SK-N-SH treated with all-trans-retinoic acid at 6 μM for 48 hours (cell line): ENCODE data around the gene CHRNA4.

Experiments
- ATAC-seq: fragments of 200-7000 bp; cut with Tn5 transposase; 3 replicates; pipeline ENCODE4 v1.9.1; 2020; ENCODE audit warnings: mild to moderate bottlenecking, moderate library complexity
- ARNTL ChIP-seq: fragments of 450-650 bp; formaldehyde crosslinking; IDR thresholded peaks from 2 replicates; pipeline ENCODE4 v1.5.0; 2020; ENCODE audit warnings: low read depth, mild to moderate bottlenecking, moderate library complexity, borderline replicate concordance
- BACH2 ChIP-seq: fragments of 250-450 bp; sonication (Bioruptor Pico); IDR thresholded peaks from 2 replicates; pipeline ENCODE4 v1.9.0; 2021; ENCODE audit warnings: mild to moderate bottlenecking, borderline replicate concordance
- CREB5 ChIP-seq: fragments of 250-450 bp; sonication (Bioruptor Pico); IDR thresholded peaks from 2 replicates; pipeline ENCODE4 v1.5.1; 2020; ENCODE audit warnings: low read depth, mild to moderate bottlenecking, moderate library complexity
- CSDC2 ChIP-seq: fragments of 250-450 bp; sonication (Bioruptor Pico); IDR thresholded peaks from 2 replicates; pipeline ENCODE4 v1.5.0; 2020; ENCODE audit warnings: mild to moderate bottlenecking, moderate library complexity
- ESRRG ChIP-seq: fragments of 250-450 bp; sonication (Bioruptor Pico); IDR thresholded peaks from 2 replicates; pipeline ENCODE4 v1.6.1; 2021; ENCODE audit warnings: mild to moderate bottlenecking
- GLIS3 ChIP-seq: fragments of 250-450 bp; sonication (Bioruptor Pico); IDR thresholded peaks from 2 replicates; pipeline ENCODE4 v1.5.0; 2020; ENCODE audit warnings: mild to moderate bottlenecking, moderate library complexity
- ISL1 ChIP-seq: fragments of 250-450 bp; sonication (Bioruptor Pico); IDR thresholded peaks from 2 replicates; pipeline ENCODE4 v2.1.2; 2022; ENCODE audit warnings: mild to moderate bottlenecking, moderate library complexity
- OSR1 ChIP-seq: fragments of 250-450 bp; sonication (Bioruptor Pico); IDR thresholded peaks from 2 replicates; pipeline ENCODE4 v1.8.0; 2022; ENCODE audit warnings: moderate library complexity, mild to moderate bottlenecking, inconsistent platforms
- PATZ1 ChIP-seq: fragments of 250-450 bp; sonication (Bioruptor Pico); IDR thresholded peaks from 2 replicates; pipeline ENCODE4 v1.8.0; 2020; ENCODE audit warnings: mild to moderate bottlenecking, moderate library complexity, borderline replicate concordance
- PPARA ChIP-seq: fragments of 250-450 bp; sonication (Bioruptor Pico); IDR thresholded peaks from 2 replicates; pipeline ENCODE4 v1.5.0; 2020; ENCODE audit warnings: mild to moderate bottlenecking, borderline replicate concordance
- RARB ChIP-seq: fragments of 250-450 bp; sonication (Bioruptor Pico); IDR thresholded peaks from 2 replicates; pipeline ENCODE4 v1.8.0; 2021; ENCODE audit warnings: mild to moderate bottlenecking, moderate library complexity
- TCF4 ChIP-seq: fragments of 250-450 bp; sonication (Bioruptor Pico); IDR thresholded peaks from 2 replicates; pipeline ENCODE4 v1.8.0; 2021; ENCODE audit warnings: mild to moderate bottlenecking, moderate library complexity, borderline replicate concordance
- TOX ChIP-seq: fragments of 250-450 bp; sonication (Bioruptor Pico); IDR thresholded peaks from 2 replicates; pipeline ENCODE4 v1.8.0; 2021; ENCODE audit warnings: mild to moderate bottlenecking, moderate library complexity, borderline replicate concordance
- TSHZ2 ChIP-seq: fragments of 250-450 bp; sonication (Bioruptor Pico); IDR thresholded peaks from 2 replicates; pipeline ENCODE4 v1.5.0; 2020; ENCODE audit warnings: mild to moderate bottlenecking, moderate library complexity
- ZC3H10 ChIP-seq: fragments of 250-450 bp; sonication (Bioruptor Pico); IDR thresholded peaks from 2 replicates; pipeline ENCODE4 v1.5.1; 2021; ENCODE audit warnings: mild to moderate bottlenecking, moderate library complexity
- ZFP3 ChIP-seq: fragments of 250-450 bp; sonication (Bioruptor Pico); IDR thresholded peaks from 2 replicates; pipeline ENCODE4 v1.5.0; 2020; ENCODE audit warnings: mild to moderate bottlenecking, moderate library complexity
- ZFP30 ChIP-seq: fragments of 450-650 bp; formaldehyde crosslinking; IDR thresholded peaks from 2 replicates; pipeline ENCODE4 v1.5.0; 2022; ENCODE audit warnings: mild to moderate bottlenecking, moderate library complexity
- ZNF565 ChIP-seq: fragments of 450-650 bp; formaldehyde crosslinking; conservative IDR thresholded peaks from 2 replicates; pipeline ENCODE4 v1.5.0; 2020; ENCODE audit warnings: low read depth, mild to moderate bottlenecking, moderate library complexity
- ZNF8 ChIP-seq: fragments of 450-650 bp; formaldehyde crosslinking; IDR thresholded peaks from 2 replicates; pipeline ENCODE4 v1.5.0; 2020; ENCODE audit warnings: mild to moderate bottlenecking, moderate library complexity
- TF ChIP-seq, protein P1 (sequence below): fragments of 250-450 bp; sonication (Bioruptor Pico); IDR thresholded peaks from 2 replicates; pipeline ENCODE4 v1.8.0; 2021; ENCODE audit warnings: low read depth, mild to moderate bottlenecking, moderate library complexity, borderline replicate concordance

The CHRNA4 gene

GRCh38 chr20:63361519-63362435, 628 bp upstream of the CHRNA4 start:
- TF ChIP-seq TCF4 (no peak), CREB5 (CRISPR knock-in tag) (no peak), ZFP30 (CRISPR knock-in tag) (no peak), ZNF565 (CRISPR knock-in tag) (no peak), ARNTL (CRISPR knock-in tag) (no peak), TSHZ2 (CRISPR knock-in tag) (no peak), ZNF8 (CRISPR knock-in tag) (no peak), OSR1 (no peak), GLIS3 (CRISPR knock-in tag) (no peak), RARB (CRISPR knock-in tag) (no peak), ZC3H10 (CRISPR knock-in tag) (no peak), BACH2 (CRISPR knock-in tag) (no peak), PPARA (CRISPR knock-in tag) (no peak)
- ATAC-seq, result no peak

GRCh38 chr20:63359937-63360849, 956 bp downstream of the CHRNA4 start:
- no peak for ATAC-seq
- no peak for TF ChIP-seq ZFP30 (CRISPR knock-in tag)
- no peak for TF ChIP-seq ZC3H10 (CRISPR knock-in tag)
- no peak for TF ChIP-seq TCF4
- no peak for TF ChIP-seq ESRRG
- TF ChIP-seq CSDC2 (CRISPR knock-in tag), result no peak
- TF ChIP-seq TSHZ2 (CRISPR knock-in tag), result no peak
- no peak for TF ChIP-seq ARNTL (CRISPR knock-in tag)
- TF ChIP-seq RARB (CRISPR knock-in tag), result no peak
- TF ChIP-seq, protein P1, sequence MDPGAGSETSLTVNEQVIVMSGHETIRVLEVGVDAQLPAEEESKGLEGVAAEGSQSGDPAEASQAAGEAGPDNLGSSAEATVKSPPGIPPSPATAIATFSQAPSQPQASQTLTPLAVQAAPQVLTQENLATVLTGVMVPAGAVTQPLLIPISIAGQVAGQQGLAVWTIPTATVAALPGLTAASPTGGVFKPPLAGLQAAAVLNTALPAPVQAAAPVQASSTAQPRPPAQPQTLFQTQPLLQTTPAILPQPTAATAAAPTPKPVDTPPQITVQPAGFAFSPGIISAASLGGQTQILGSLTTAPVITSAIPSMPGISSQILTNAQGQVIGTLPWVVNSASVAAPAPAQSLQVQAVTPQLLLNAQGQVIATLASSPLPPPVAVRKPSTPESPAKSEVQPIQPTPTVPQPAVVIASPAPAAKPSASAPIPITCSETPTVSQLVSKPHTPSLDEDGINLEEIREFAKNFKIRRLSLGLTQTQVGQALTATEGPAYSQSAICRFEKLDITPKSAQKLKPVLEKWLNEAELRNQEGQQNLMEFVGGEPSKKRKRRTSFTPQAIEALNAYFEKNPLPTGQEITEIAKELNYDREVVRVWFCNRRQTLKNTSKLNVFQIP (CRISPR knock-in tag), result no peak
- no peak for TF ChIP-seq ISL1
- TF ChIP-seq ZNF8 (CRISPR knock-in tag), result no peak
- no peak for TF ChIP-seq ZFP3 (CRISPR knock-in tag)
- TF ChIP-seq TOX (CRISPR knock-in tag), result no peak
- TF ChIP-seq PATZ1 (CRISPR knock-in tag), result no peak
